ENCODE results near the gene LCA5. TPM values are rescaled to one million over a fixed set of nuclear protein-coding genes. Genes with fewer than 3 reads are reported as not detected.
"Not testable (repeated sequence)": the region's sequence is repeated elsewhere in the genome, so short reads cannot be mapped to it uniquely, and the experiment has no call there.

The LCA5 gene
- total RNA-seq, 1 experiment from 2014 or later = 5.4 TPM

DNA sequence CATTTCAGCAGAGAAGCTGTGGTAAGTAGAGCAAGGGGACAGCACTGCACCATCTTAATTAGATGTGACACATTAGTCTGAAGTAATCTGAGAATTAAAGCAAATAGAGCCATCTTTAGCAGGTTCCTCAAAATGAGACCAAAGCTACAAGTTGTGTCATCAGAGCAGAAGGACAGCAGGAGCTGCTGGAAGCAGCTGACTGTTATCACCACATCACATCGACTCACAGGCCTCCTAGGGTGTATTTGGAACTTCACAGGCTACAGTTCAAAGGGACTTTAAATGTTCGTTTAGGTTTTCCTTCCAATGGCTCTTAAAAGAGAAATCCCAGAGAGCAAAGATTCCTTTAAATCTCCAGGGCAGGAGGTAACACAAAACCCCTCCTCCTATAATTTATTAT lies 69.5 kb downstream of the LCA5 start:
- DNase-seq (ENCODE audit: low read depth) = no peak

DNA sequence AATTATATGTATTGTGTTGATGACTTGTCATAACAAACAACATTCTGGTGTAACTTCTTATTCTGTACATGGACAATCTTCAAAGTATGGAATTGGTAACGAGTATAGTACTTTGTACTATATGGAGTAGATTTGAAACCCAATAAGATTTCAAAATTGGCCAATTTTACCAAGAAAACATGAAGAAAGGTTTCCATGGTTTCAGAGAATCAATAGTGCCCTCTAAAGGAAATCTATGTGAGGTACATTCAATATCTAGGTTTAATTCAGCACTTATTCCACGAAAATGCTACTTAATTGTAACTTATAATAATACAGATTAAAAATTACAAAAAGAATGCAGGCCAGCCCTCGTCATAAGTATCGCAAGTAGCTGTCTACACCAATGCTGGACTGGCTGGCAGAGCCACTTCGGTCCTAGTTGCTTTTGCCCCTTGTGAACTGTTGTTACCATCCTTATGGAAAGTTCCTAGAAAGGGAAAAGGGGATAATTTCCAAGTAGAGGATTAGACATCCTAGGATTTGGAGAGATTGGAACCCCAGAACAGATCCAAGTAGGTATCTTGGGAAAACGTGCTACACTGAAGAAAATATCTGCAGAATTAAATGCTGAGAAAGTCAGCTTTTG lies 70.9 kb downstream of the LCA5 start:
- peak; percentile 10 for DNase-seq (ENCODE audit: low read depth)

DNA sequence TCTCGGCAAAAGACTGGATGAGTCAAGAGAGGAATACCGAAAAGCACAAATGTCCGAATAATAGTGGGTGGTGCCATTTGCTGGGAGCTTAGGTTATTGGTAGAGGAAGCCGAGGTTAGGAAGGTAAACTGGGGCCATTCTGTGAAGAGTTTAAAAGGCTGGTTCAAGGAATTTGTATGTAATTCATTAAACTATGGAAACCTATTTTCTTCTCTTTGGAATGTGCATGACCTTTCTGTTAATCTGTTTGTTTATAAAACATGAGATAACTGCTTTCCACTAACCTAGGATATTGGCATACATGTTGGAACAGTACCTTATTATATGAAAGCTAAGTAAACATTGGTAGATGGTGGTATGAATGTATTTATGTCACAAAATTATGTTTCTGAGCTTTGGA lies 71.8 kb downstream of the LCA5 start:
- DNase-seq (ENCODE audit: low read depth) = no peak

DNA sequence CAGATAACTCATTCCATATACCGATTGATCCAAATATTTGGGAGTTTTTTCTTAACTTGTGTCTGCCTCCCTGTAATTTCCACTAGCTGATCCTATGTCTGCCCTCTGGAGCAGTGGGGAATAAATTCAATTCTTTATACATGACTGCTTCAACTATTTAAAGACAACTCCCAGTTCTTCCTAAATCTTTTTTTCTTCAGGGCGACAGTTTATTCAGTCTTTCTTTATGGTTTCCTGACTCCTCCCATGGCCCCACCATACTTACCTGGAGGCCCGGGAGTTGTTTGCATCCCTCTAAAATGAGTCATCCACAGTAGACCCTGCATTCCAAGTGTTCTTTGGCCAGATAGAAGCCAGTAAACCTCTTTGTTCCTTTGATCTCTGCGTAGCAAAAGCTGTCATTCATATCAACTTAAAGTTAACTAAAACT lies 73.6 kb downstream of the LCA5 start:
- peak; percentile 3 for DNase-seq (ENCODE audit: low read depth)

DNA sequence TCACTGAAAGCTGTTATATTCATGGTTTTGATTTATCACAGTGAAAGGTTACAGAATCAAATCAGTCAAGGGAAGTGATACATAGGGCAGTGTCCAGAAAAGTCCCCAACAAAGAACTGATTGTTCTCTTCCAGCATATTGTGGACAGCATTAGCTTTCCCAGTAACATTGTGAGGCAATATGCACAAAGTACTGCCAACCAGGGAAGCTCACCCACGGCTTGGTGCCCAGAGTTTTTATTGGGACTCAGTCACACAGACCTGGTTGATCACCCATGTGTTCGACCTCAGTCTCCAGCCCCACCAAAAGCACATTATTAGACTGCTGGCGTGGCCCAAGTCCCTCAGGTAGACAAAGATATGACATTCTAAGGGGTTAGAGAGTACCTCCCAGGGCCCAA lies 76.0 kb downstream of the LCA5 start:
- no peak for DNase-seq (ENCODE audit: low read depth)

DNA sequence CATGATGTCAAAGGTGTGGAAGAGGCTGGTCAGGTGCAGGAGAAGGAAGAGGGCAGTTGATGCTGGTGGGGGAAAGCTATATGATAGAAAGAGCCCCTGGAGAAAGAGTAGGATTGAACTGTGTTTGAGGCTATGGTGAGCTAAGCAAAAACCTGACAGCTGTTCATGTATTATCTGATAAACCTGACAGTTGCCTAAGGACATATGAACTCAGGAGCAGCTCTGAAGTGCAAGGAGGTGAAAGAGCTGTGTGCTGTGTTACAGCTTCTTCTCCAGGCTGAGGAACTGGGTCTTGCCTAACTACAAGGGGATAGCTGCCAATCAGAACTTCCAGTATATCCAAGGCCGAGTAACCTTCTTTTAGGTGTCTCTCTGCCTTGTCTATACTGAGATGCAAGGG lies 81.8 kb downstream of the LCA5 start:
- no peak for DNase-seq (ENCODE audit: low read depth)

DNA sequence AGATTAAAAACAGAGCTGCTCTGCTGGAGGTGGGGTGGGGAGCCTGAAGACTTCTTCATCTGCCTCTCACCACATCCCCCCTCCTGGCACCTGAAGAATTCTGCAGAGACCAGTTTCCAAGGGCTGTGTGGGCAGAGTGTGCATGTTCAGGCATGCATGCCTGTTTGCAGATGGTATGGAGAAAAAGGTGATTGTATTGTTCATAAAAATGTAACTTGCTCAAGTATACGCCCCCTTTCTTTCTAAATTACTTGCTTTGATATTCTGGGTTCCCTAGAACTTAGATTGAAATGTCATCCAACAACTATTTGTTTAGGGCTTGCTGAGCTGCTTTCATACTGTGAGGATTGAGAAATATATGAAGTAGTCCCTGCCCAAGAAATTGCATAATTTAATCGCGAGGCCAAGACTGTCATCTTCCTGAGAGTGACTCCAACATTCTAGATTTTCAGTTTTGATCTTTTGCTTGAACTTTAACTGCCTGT lies 83.6 kb downstream of the LCA5 start:
- DNase-seq (ENCODE audit: low read depth) = no peak

DNA sequence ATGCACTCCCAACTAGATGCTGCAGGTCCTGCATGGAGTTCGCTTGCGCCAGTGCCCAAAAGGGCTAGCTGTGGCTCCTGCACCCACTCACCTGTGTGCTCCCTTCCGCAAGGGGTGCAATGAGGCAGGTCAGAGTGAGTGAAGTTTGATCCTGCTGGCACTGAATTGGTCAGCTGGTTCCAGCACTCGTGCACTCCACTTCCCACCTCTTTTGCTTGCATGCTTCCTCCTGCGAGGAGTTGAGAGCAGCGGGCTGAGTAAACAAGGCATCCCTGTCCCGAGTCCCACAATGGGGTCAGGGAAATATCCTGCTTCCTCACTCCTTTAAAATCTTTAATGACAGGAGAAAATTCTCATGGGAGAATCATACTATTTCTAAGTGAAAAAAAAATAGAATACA lies 86.2 kb downstream of the LCA5 start:
- no peak for DNase-seq (ENCODE audit: low read depth)

DNA sequence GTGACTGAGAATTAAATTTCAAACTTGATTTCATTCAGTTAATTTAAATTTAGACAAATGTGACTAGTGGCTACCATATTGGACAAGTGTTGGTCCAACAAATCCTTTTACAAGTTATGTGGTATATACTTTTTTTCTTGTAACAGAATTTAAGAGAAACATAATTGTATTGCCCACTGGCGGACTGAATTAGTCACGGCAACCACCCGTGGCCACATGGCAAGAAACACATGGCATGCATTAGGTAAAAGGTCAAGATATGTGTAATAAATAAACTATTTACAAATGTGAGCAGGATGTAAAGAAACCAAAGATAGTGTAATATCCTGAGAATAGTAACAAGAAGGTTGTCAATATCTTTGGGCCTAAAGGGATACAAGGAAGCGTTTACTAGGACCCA lies 91.2 kb downstream of the LCA5 start:
- DNase-seq (ENCODE audit: low read depth) = peak; percentile 8

DNA sequence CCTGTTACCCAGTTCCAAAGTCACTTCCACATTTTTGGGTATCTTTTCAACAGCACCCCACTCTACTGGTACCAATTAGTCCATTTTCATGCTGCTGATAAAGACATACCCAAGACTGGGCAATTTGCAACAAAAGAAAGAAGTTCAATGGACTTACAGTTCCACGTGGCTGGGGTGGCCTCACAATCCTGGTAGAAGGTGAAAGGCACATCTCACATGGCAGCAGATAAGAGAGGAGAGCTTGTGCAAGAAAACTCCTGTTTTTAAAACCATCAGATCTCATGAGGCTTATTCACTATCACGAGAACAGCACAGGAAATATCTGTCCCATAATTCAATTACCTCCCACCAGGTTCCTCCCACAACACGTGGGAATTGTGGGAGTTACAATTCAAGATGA lies 93.4 kb downstream of the LCA5 start:
- DNase-seq (ENCODE audit: low read depth) = not testable (repeated sequence)

DNA sequence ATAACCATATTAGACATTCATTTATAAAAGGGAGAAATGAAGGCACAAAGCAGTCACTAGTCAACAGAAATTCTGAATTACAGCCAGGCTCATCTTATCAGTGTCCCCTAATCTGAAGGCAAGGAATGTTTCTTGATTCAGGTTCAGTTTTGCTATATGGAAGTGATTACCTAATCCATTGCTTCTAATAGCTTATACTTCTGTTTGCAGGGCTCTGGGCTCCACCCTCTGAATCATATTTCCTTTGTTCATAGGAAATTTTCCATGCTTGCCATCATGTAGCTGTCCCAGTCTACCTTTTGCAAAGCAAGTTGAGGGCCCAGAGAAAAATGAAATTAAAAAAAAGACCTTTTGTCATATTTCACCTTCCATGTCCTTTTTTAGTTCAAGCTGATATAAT lies 96.0 kb downstream of the LCA5 start:
- DNase-seq (ENCODE audit: low read depth) = no peak

DNA sequence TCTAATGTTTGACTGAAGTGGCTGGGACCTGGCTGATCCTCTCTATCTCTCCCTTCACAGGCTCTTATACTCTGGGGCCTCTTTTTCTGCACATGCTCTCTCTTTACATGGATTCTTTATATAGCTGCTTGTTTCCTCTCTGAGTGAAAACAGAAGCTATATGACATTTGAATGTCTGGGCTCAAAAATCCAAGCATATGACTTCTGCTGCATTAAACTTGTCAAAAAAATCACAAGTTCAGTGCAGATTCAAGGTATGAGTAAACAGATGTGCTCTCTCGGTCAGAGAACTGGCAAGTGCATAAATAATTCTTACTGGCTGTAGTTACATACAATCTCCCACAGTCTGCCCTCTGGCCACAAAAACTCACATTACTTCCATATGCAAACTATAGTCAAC lies 96.6 kb downstream of the LCA5 start:
- DNase-seq (ENCODE audit: low read depth) = no peak

DNA sequence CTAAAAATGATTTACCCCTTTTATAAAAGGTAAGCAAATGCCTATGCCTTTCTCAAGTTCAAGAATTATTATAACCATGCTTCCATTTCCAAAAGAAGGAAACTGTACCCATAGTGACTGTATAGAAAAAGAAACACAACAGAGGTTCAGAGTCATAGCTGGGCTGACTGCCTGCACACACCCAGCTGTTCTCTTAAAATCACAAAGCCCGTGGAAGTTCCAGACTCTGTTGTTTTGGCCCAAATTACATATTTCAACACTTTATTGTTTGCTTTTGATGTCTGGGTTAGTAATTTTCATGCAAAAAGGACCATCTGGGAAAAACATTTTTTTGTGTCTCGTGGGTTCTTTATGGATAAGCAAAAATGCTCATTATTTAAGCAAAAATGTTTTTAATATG lies 99.2 kb downstream of the LCA5 start:
- no peak for DNase-seq (ENCODE audit: low read depth)

DNA sequence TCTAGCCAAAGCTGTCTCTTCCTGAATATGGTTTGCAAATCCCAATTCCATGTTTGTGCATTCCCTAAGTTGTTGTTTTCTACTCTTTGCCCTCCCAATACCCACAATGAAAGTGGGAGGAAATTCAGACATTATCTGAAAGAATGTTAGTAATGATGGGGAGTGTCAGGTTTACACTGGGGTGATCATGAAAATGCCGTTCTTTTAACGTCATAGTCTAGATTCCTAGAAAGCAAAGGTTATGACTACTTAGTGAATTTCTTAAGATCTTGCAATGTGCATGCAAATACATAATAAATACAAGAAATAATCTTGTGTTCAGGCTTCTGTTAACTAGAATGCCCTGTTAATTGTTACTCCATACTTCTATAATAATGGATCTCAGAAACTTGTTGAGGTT lies 101.0 kb downstream of the LCA5 start:
- DNase-seq (ENCODE audit: low read depth) = no peak

DNA sequence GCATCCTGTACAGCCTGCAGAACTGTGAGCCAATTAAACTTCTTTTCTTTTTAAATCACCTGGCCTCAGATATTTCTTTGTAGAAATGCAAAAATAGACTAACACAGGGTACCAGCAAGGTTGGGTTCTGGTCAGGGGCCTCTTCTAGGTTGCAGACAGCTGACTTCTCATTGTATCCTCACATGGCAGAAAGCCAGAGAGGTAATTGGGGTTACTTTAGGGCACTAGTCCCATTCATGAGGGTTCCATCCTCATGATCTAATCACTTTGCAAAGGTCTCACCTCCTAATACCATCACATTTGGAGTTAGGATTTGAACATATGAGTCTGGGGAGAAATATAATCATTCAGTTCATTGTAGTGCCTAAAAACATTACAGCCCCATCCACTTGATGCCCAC lies 101.5 kb downstream of the LCA5 start:
- no peak for DNase-seq (ENCODE audit: low read depth)

Other genes with a start within 250 kb of the LCA5 start
- gene SH3BGRL2, start 93.9 kb upstream of the LCA5 start, total RNA-seq (2014; rRNA removed; shearing (Covaris generic)) = 0.36 and 0.59 TPM in 2 replicates